Measurements from ENCODE around the gene DPYD.

Gene DPYD

DNA sequence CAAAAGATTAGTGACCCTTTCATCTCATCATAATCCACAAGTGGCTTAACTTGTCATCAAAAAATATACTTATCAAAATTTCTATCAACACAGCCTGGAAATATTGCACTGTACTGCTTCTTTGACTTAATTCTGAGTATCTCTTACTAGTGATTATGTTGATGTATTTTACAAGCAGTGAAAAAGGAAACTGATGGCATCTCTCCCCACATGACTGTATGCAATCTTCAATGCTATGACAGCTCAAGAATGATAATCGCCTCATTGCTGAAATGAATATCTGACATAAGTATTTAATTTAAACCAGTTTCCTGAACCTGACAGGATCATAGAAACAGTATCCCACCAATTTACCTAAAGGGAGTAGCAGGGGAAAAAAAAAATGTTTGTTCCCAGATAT is 79.5 kb downstream of the DPYD start:
- Histone ChIP-seq H3K4me3 (ENCODE audit: low read depth, low read length, poor library complexity, severe bottlenecking) (no peak overlapping the region), H3F3A (ENCODE audit: insufficient read depth, low read length) (no peaks in the 10 kb centered on the region), H3K9me2 (ENCODE audit: low read depth, low read length) (no peaks in the 10 kb centered on the region), H2AFZ (ENCODE audit: low read length) (no peak overlapping the region), H3K4me2 (ENCODE audit: low read length) (no peak overlapping the region), H3K27me3 (ENCODE audit: insufficient read depth, low read length) (no peaks in the 10 kb centered on the region), H3K9me3 (ENCODE audit: low read length) (0 out of 2 replicates have a peak, but pooled peaks cover 6% of the 10 kb centered on the region), H3K27ac (ENCODE audit: low read depth, low read length, poor library complexity, severe bottlenecking) (no peak overlapping the region), H4K20me1 (ENCODE audit: insufficient read depth, low read length) (no peaks in the 10 kb centered on the region), H3K9ac (ENCODE audit: low read length) (no peak overlapping the region), H3K4me1 (ENCODE audit: insufficient read depth, low read length, severe bottlenecking) (no peaks in the 10 kb centered on the region), H3K36me3 (ENCODE audit: insufficient read depth, low read length) (0 out of 2 replicates have a peak, but pooled peaks cover 4% of the 10 kb centered on the region), H3K79me2 (ENCODE audit: insufficient read depth, low read length) (no peaks in the 10 kb centered on the region)
- no peak for TF ChIP-seq EZH2 (IDR thresholded peaks at IDR 0.05; ENCODE audit: borderline replicate concordance, low read length)
- TF ChIP-seq, protein P1, sequence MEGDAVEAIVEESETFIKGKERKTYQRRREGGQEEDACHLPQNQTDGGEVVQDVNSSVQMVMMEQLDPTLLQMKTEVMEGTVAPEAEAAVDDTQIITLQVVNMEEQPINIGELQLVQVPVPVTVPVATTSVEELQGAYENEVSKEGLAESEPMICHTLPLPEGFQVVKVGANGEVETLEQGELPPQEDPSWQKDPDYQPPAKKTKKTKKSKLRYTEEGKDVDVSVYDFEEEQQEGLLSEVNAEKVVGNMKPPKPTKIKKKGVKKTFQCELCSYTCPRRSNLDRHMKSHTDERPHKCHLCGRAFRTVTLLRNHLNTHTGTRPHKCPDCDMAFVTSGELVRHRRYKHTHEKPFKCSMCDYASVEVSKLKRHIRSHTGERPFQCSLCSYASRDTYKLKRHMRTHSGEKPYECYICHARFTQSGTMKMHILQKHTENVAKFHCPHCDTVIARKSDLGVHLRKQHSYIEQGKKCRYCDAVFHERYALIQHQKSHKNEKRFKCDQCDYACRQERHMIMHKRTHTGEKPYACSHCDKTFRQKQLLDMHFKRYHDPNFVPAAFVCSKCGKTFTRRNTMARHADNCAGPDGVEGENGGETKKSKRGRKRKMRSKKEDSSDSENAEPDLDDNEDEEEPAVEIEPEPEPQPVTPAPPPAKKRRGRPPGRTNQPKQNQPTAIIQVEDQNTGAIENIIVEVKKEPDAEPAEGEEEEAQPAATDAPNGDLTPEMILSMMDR (IDR thresholded peaks at IDR 0.05; ENCODE audit: low read length): no peak

DNA sequence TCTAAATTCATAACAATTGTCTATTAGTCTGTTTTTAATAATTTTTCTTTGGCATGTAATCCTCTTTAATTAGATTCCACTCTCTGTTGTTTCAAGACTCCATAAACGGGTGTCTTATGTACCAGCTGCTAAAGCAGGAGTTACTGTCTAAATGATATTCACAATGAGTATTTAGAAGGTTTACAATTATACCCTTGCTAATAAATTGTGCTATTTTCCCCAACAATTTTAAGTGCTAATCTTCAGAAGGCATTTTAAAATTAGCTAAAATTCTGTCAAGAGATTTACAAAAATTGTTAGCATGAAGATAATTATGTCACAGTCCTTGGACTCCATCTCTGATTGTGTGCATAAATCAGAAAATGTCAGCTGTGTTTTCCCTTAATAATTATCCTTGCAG is 83.7 kb downstream of the DPYD start:
- no peak overlapping the region for H3K27ac ChIP-seq (ENCODE audit: low read depth, low read length, poor library complexity, severe bottlenecking)
- H3K4me1 ChIP-seq (ENCODE audit: insufficient read depth, low read length, severe bottlenecking): no peaks in the 10 kb centered on the region
- no peak overlapping the region for H2AFZ ChIP-seq (ENCODE audit: low read length)
- H3K9me2 ChIP-seq (ENCODE audit: low read depth, low read length): no peaks in the 10 kb centered on the region
- no peaks in the 10 kb centered on the region for H3F3A ChIP-seq (ENCODE audit: insufficient read depth, low read length)
- H3K9me3 ChIP-seq (ENCODE audit: low read length): no peaks in the 10 kb centered on the region
- no peak overlapping the region for H3K9ac ChIP-seq (ENCODE audit: low read length)
- no peaks in the 10 kb centered on the region for H3K79me2 ChIP-seq (ENCODE audit: insufficient read depth, low read length)
- no peak overlapping the region for H3K4me2 ChIP-seq (ENCODE audit: low read length)
- H3K4me3 ChIP-seq (ENCODE audit: low read depth, low read length, poor library complexity, severe bottlenecking): no peak overlapping the region
- no peaks in the 10 kb centered on the region for H3K27me3 ChIP-seq (ENCODE audit: insufficient read depth, low read length)
- no peaks in the 10 kb centered on the region for H3K36me3 ChIP-seq (ENCODE audit: insufficient read depth, low read length)
- no peak for TF ChIP-seq EZH2 (IDR thresholded peaks at IDR 0.05; ENCODE audit: borderline replicate concordance, low read length)
- TF ChIP-seq, protein P1 (IDR thresholded peaks at IDR 0.05; ENCODE audit: low read length): no peak
- no peaks in the 10 kb centered on the region for H4K20me1 ChIP-seq (ENCODE audit: insufficient read depth, low read length)

DNA sequence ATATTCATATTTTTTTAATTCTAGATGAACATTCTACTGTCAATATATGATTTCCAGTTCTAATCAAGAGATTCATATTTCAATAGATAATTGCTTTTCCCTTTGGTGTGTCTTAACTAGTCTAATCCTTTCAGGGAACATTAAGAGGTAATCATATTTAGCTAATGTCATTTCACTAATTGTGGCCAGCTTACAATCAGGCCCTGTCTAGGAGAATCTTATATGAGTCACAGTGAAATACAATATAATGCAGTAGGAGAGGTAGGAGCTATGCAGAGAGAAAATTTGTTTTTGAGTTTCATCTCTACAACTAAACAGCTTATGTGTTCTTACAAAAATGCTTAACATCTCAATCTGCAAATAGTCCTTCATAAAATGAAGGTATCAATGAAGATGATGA is 85.9 kb downstream of the DPYD start:
- Histone ChIP-seq H3K4me1 (ENCODE audit: insufficient read depth, low read length, severe bottlenecking) (no peaks in the 10 kb centered on the region), H4K20me1 (ENCODE audit: insufficient read depth, low read length) (no peaks in the 10 kb centered on the region), H3K79me2 (ENCODE audit: insufficient read depth, low read length) (no peaks in the 10 kb centered on the region)

More for the DNA sequence above, 85.9 kb downstream of the DPYD start:
- TF ChIP-seq EZH2 (IDR thresholded peaks at IDR 0.05; ENCODE audit: borderline replicate concordance, low read length): no peak
- TF ChIP-seq, protein P1 (IDR thresholded peaks at IDR 0.05; ENCODE audit: low read length): no peak
- no peak overlapping the region for H3K4me2 ChIP-seq (ENCODE audit: low read length)
- H3K9ac ChIP-seq (ENCODE audit: low read length): no peak overlapping the region
- H3K27ac ChIP-seq (ENCODE audit: low read depth, low read length, poor library complexity, severe bottlenecking): no peak overlapping the region
- no peaks in the 10 kb centered on the region for H3K9me3 ChIP-seq (ENCODE audit: low read length)
- H3F3A ChIP-seq (ENCODE audit: insufficient read depth, low read length): no peaks in the 10 kb centered on the region
- H2AFZ ChIP-seq (ENCODE audit: low read length): no peak overlapping the region
- no peak overlapping the region for H3K4me3 ChIP-seq (ENCODE audit: low read depth, low read length, poor library complexity, severe bottlenecking)
- H3K36me3 ChIP-seq (ENCODE audit: insufficient read depth, low read length): no peaks in the 10 kb centered on the region
- H3K9me2 ChIP-seq (ENCODE audit: low read depth, low read length): no peaks in the 10 kb centered on the region
- no peaks in the 10 kb centered on the region for H3K27me3 ChIP-seq (ENCODE audit: insufficient read depth, low read length)

Measured in OCI-LY1 (cell line).